SU-DHL-6 (cell line): ENCODE data around the gene ZSCAN10.

Experiments used
- H2AFZ ChIP-seq: fragments of 200-600 bp; sonication (generic); 2 replicates; pipeline ENCODE4 v1.6.1; 2014; ENCODE audit warnings: low read depth, mild to moderate bottlenecking, moderate library complexity, mixed read lengths, antibody characterized with exemption, low read length; ENCODE audit not compliant: severe bottlenecking
- H3F3A ChIP-seq: fragments of 200-600 bp; shearing (Covaris generic); 2 replicates; pipeline ENCODE4 v1.6.0; 2016; ENCODE audit warnings: antibody characterized with exemption, mild to moderate bottlenecking; ENCODE audit not compliant: insufficient read depth
- H3K27ac ChIP-seq: fragments of 200-600 bp; sonication (generic); 2 replicates; pipeline ENCODE4 v1.5.1; 2016; ENCODE audit warnings: low read depth, mild to moderate bottlenecking, low read length, moderate library complexity, mixed read lengths
- H3K27me3 ChIP-seq: fragments of 200-600 bp; sonication (generic), shearing (Covaris generic); 2 replicates; pipeline ENCODE4 v1.6.0; 2014; ENCODE audit warnings: mild to moderate bottlenecking, low read length
- H3K36me3 ChIP-seq: fragments of 200-600 bp; sonication (generic); 2 replicates; pipeline ENCODE4 v1.6.1; 2014; ENCODE audit warnings: mild to moderate bottlenecking, low read length, mixed read lengths
- H3K4me2 ChIP-seq: fragments of 300-600, 200-600 bp; shearing (Covaris generic), sonication (generic); 2 replicates; pipeline ENCODE4 v1.6.0; 2014; ENCODE audit warnings: low read length, low read depth, mild to moderate bottlenecking; ENCODE audit not compliant: poor library complexity, severe bottlenecking
- H3K4me3 ChIP-seq: fragments of 200-600 bp; sonication (generic); 2 replicates; pipeline ENCODE4 v1.5.1; 2014; ENCODE audit warnings: antibody characterized with exemption, low read length, mild to moderate bottlenecking, mixed read lengths; ENCODE audit not compliant: insufficient read depth, poor library complexity, severe bottlenecking
- H3K79me2 ChIP-seq: fragments of 200-600 bp; sonication (generic); 2 replicates; pipeline ENCODE4 v1.6.1; 2014; ENCODE audit warnings: mild to moderate bottlenecking, low read length, moderate library complexity; ENCODE audit not compliant: insufficient read depth
- H3K9ac ChIP-seq: fragments of 200-600 bp; sonication (generic); 2 replicates; pipeline ENCODE4 v1.7.0; 2014; ENCODE audit warnings: mild to moderate bottlenecking, low read length
- H3K9me2 ChIP-seq: fragments of 200-600 bp; sonication (generic); replicated peaks from 2 replicates; pipeline ENCODE4 v1.6.1; 2014; ENCODE audit warnings: low read length; ENCODE audit not compliant: insufficient read depth
- H3K9me3 ChIP-seq: fragments of 200-600 bp; sonication (generic); 2 replicates; pipeline ENCODE4 v1.6.1; 2014; ENCODE audit warnings: low read length, mixed read lengths; ENCODE audit not compliant: insufficient read depth
- H4K20me1 ChIP-seq: fragments of 200-600 bp; sonication (generic); 2 replicates; pipeline ENCODE4 v1.6.1; 2014; ENCODE audit warnings: low read depth, mild to moderate bottlenecking, antibody characterized with exemption, low read length, moderate library complexity, mixed read lengths
- CTCF ChIP-seq: fragments of 200-600 bp; sonication (generic); IDR thresholded peaks from one replicate; pipeline ENCODE4 v1.5.1; 2017; ENCODE audit warnings: antibody characterized with exemption, mild to moderate bottlenecking, low read length, moderate library complexity; ENCODE audit not compliant: insufficient read depth, poor library complexity, severe bottlenecking
- EZH2phosphoT487 ChIP-seq: fragments of 200-600 bp; sonication (generic), shearing (Covaris generic); conservative IDR thresholded peaks from 2 replicates; pipeline ENCODE4 v1.6.1; 2018; ENCODE audit warnings: mild to moderate bottlenecking, antibody characterized with exemption, low read length, moderate library complexity, mixed read lengths

The ZSCAN10 gene

GRCh38 chr16:3098459-3099394, at the start of gene ZSCAN10:
ZSCAN10 (minus strand) TSS chr16:3099294; CDS start chr16:3092937, 6,357 bp downstream.
- no peaks in the 10 kb centered on the region for H3K79me2 ChIP-seq
- TF ChIP-seq CTCF (no peak), EZH2phosphoT487 (no peak)
- no peak within 1 kb of the TSS for H2AFZ ChIP-seq
- no peak within 1 kb of the TSS for H3K9ac ChIP-seq
- no peaks in the 10 kb centered on the region for H3K9me3 ChIP-seq
- H4K20me1 ChIP-seq: no peaks in the 10 kb centered on the region
- H3K4me3 ChIP-seq: no peak within 1 kb of the TSS
- no peak within 1 kb of the TSS for H3K27ac ChIP-seq
- H3K36me3 ChIP-seq: no peaks in the 10 kb centered on the region
- no peaks in the 10 kb centered on the region for H3K27me3 ChIP-seq
- no peaks in the 10 kb centered on the region for H3K9me2 ChIP-seq
- H3K4me2 ChIP-seq: no peak within 1 kb of the TSS
- peaks cover 5% of the 10 kb centered on the region; the same call in 1 of the 2 replicates for H3F3A ChIP-seq

DNA sequence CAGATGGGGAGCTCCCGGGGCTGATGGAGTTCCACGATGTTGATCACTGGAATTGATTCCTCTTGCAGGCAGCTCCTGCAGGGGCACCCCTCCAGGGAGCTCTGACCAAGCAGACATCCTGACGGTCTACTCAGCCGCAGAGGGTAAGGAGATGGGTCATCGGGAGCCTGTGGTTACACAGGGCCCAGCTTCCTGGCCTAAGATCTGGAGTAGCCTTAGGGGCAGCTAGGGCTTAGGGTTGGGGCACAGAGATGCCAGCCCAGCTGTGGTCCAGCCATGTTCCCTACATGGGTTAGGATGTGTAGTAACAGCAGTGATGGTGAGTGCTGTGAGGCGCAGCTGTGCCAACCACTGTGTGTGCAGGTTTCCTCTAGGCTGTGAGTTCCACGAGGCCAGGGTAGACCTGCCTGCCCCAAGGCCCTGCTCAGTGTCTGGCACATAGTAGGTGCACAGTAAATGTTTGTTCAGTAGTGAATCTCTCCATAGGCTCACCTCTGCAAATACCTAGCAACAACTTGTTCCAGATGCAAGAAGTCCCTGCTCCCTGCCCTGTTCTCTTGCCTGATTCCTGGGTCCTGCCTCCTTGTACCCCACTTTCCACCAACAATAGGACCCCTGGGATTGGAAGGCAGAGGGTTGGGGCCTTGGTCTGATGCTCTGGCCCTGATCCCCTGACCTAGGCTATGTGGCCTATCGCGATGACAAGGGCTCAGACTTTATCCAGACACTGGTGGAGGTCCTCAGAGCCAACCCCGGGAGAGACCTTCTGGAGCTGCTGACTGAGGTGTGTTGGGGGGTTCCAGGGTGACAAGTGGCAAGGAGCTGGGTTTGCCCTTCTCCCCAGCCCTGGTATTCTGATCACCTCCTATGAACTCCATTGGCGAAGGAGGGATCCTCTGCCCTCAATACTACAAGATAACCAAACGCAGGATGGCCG, 49.4 kb upstream of the ZSCAN10 start:
- Histone ChIP-seq H3K9ac (no peak overlapping the region), H3K4me3 (no peak overlapping the region)

DNA sequence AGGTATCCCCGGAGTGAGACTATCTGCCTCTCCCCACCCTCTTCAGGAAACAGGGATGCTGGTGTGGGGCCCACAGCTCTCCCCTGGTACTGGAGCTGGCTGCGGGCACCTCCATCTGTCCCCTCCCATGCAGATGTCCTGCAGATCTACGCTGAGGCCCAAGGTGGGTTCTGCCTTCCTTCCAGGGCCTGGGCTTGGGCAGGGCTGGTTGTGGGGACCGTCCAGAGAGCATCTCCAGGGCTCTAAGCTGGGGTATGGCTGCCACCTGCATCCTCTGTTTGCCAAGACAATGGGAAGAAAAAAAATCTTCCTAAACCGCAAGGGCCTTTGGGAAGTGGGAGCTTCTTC, 48.6 kb upstream of the ZSCAN10 start:
- no peaks in the 10 kb centered on the region for H3K27me3 ChIP-seq
- no peak overlapping the region for H3K27ac ChIP-seq
- TF ChIP-seq EZH2phosphoT487: no peak
- H3F3A ChIP-seq: peaks cover 9% of the 10 kb centered on the region; the same call in 1 of the 2 replicates
- H3K9me3 ChIP-seq: no peaks in the 10 kb centered on the region
- no peaks in the 10 kb centered on the region for H4K20me1 ChIP-seq
- no peak overlapping the region for H2AFZ ChIP-seq
- no peaks in the 10 kb centered on the region for H3K79me2 ChIP-seq
- no peak overlapping the region for H3K9ac ChIP-seq
- no peaks in the 10 kb centered on the region for H3K9me2 ChIP-seq
- H3K4me3 ChIP-seq: no peak overlapping the region
- no peak overlapping the region for H3K4me2 ChIP-seq
- no peaks in the 10 kb centered on the region for H3K36me3 ChIP-seq

More for the DNA sequence above, 49.4 kb upstream of the ZSCAN10 start:
- Histone ChIP-seq H3K79me2 (no peaks in the 10 kb centered on the region), H3K27me3 (no peaks in the 10 kb centered on the region), H3K9me2 (no peaks in the 10 kb centered on the region), H2AFZ (no peak overlapping the region), H3K9me3 (no peaks in the 10 kb centered on the region), H3K36me3 (no peaks in the 10 kb centered on the region), H3K27ac (no peak overlapping the region), H4K20me1 (no peaks in the 10 kb centered on the region), H3F3A (peaks cover 9% of the 10 kb centered on the region; the same call in 1 of the 2 replicates), H3K4me2 (no peak overlapping the region)
- TF ChIP-seq CTCF (no peak), EZH2phosphoT487 (no peak)
